ENCODE data around the gene DNAJC30. TPM values are rescaled to one million over a fixed set of nuclear protein-coding genes. Genes with fewer than 3 reads are reported as not detected.
"Not testable (repeated sequence)": the region's sequence is repeated elsewhere in the genome, so short reads cannot be mapped to it uniquely, and the experiment has no call there.

DNAJC30 gene
- 2.3 and 2.5 TPM in 2 replicates for total RNA-seq (2014; rRNA removed; shearing (Covaris generic))

DNA sequence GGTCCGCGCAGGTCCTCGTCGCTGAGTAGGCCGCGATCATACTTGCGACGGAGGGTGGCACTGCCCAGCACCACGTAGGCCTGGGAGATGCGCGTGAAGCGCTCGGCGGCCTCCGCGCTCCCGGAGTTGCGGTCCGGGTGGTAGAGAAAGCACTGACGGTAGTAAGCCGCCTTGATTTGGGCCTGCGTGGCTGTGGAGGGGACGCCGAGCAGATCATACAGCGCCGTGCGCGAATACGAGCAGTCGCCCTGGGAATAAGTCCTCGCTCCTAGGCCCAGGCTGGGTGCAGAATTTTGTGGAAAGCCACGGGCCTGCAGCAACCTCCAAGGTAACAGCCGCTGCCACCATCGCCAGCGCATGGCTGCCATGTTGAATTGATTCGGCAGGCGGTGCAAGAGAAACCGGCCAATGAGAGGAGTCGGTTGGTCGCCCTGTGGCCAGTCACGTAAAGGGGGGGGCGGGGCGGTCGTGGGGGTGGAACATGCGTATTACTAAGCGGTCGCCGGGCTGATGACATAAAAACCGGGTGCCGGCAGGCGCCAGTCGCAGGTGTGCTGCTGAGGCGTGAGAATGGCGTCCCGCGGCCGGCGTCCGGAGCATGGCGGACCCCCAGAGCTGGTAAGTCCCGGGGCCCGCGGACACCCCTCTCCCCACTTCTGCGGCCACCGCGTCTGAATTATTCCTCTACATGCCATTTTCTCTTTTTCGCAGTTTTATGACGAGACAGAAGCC, at the start of gene DNAJC30, which contains the start of gene BUD23:
Gene DNAJC30 (minus strand): TSS at position 398 of the 732 bp plus-strand sequence. CDS start 30 bp downstream, at position 368.
Gene BUD23 (plus strand): TSS at position 542 of the 732 bp plus-strand sequence. CDS start 29 bp downstream, at position 571.
- DNase-seq (ENCODE audit: low read depth): peak; percentile 93

DNA sequence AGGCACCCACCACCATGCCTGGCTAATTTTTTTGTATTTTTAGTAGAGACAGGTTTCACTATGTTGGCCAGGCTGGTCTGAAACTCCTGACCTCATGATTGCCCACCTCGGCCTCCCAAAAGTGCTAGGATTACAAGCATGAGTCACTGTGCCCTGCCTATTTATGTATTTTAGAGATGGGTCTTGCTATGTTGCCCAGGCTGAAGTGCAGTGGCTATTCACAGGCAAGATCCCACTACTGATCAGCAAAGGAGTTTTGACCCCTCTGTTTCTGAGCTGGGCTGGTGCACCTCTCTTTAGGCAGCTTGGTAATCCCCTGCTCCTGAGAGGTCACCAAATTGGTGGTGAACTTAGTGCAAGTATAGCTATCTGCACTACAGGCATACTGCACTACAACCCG, 49.1 kb upstream of the DNAJC30 start:
- no peak for DNase-seq (ENCODE audit: low read depth)

DNA sequence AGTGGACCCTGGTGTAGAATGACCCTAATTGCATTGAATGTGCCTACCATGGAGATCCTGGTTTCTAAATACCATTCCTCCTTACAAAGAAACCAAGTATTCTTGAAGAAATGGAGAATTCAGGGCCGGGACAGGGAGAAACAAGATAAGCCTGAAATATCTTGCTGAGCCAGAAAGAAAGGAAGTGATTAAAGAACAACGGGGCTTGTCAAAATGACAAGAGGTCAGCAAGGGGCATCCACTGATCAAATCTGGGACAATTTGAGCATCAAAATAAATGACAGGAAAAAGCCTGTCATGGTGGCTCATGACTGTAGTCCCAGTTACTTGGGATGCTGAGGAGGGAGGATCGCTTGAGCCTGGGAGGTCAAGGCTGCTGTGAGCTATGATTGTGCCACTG, 47.2 kb upstream of the DNAJC30 start:
- DNase-seq (ENCODE audit: low read depth): no peak

DNA sequence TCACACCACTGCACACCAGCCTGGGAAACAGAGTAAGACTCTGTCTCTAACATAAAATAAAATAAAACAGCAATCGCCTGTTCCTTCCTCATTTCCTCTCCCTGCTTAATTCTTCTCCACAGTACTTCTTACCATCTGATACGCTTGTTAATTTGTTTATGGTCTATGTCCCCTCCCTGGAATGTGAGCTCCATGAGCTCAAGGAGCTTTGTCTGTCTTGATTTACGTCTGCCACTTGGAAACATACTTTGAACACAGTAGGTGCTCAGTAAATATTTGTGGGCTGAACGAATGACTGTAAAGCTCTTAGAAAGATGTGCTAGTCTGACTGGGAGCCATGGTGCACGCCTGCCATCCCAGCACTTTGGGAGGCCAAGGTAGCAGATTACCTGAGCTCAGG, 45.3 kb upstream of the DNAJC30 start:
- DNase-seq (ENCODE audit: low read depth): no peak

DNA sequence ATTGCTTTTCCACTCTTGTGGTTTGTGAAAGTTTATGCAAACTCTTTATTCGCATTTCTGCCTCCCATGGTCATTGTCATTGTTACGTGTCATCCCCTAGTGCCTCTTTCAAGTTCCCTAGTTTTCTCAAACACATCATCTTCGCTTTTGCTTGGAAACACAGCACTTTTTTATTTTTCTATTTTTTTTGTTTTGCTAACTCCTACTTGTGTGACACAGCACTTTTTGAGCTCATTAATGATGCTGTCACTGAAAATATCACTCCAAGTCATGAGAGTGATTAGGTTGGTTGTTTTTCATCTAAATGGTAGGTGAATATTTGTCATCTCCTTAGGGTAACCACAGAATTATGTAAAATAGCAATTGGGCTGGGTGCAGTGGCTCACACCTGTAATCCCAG, 44.7 kb upstream of the DNAJC30 start:
- DNase-seq (ENCODE audit: low read depth): no peak

DNA sequence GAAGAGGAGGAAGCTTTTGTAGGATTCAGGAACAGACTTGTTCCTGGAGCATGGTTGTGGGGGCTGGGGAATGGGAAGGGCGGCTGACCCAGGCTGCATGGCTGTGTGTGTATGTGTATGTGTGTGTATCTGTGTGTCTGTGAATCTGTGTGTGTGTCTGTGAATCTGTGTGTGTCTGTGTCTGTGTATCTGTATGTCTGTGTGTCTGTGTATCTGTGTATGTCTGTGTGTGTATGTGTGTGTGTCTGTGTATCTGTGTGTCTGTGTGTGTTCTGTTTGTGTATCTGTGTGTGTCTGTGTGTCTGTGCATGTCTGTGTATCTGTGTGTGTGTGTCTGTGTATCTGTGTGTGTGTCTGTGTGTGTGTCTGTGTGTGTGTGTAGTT, 42.8 kb upstream of the DNAJC30 start:
- no peak for DNase-seq (ENCODE audit: low read depth)

DNA sequence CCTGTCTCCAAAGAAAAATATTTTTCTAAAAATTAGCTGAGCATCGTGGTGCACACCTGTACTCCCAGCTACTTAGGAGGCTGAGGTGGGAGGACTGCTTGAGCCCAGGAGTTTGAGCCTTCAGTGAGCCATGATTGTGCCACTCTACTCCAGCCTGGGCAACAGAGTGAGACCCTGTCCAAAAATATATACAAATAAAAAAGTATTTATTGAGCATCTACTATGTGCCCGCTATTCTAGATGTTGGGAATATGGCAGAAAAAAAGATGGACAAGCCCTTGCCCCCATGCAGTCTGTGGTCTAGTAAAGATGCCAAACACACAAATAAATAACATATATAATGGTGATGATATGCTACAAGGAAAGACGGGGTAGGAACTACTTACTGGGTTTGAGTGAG, 40.6 kb upstream of the DNAJC30 start:
- DNase-seq (ENCODE audit: low read depth): no peak

DNA sequence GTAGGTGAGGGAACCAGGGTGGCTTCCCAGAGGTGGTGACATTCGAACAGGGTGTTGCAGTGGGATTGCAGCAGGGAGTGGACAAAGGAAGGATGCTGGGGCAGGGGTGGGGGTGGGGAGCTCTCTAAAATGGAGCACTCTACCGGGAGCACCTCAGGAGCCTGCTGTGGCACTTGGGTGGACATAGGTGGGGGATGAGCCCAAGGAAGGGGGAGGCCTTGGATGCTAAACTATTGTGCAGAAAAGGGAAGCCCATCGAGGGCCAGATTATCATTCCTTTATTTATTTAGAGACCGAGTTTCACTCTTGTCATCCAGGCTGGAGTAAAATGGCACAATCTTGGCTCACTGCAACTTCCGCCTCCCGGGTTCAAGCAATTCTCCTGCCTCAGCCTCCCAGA, 39.5 kb upstream of the DNAJC30 start:
- no peak for DNase-seq (ENCODE audit: low read depth)

DNA sequence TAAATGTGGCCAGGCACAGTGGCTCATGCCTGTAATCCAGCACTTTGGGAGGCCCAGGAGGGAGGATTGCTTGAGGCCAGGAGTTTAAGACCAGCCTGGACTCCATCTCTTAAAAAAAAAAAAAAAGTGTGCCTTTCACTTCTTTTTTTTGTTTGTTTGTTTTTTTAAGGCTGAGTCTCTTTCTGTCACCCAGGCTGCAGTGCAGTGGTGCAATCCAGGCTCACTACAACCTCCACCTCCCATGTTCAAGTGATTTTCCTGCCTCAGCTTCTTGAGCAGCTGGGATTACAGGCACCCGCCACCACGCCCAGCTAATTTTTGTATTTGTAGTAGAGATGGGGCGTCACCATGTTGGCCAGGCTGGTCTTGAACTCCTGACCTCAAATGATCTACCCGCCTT, 38.9 kb upstream of the DNAJC30 start:
- not testable (repeated sequence) for DNase-seq (ENCODE audit: low read depth)

GRCh38 chr7:73721377-73721817, 38.1 kb upstream of the DNAJC30 start:
- peak; percentile 82 for DNase-seq (ENCODE audit: low read depth)

DNA sequence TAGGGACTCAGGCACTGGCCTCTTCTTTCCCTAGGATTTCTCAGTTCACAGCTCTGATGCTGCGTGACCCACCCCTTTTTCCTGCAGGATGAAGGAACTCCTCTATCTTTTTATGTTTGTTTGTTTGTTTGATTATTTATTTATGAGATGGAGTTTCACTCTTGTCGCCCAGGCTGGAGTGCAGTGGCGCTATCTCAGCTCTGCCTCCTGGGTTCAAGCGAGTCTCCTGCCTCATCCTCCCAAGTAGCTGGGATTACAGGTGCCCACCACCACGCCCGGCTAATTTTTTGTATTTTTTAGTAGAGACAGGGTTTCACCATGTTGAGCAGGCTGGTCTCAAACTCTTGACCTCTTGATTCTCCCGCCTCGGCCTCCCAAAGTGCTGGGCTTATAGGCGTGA, 37.2 kb upstream of the DNAJC30 start:
- not testable (repeated sequence) for DNase-seq (ENCODE audit: low read depth)

GRCh38 chr7:73719806-73720169, 36.5 kb upstream of the DNAJC30 start:
- no peak for DNase-seq (ENCODE audit: low read depth)

- peak; percentile 77 for DNase-seq (ENCODE audit: low read depth)
Measured at GRCh38 chr7:73718905-73719805, 35.9 kb upstream of the DNAJC30 start, which contains the start of gene STX1A. Gene STX1A (minus strand): TSS chr7:73719669. CDS start chr7:73719631, 38 bp downstream.

- DNase-seq (ENCODE audit: low read depth): no peak
Measured at GRCh38 chr7:73718438-73718881, 35.2 kb upstream of the DNAJC30 start.

DNA sequence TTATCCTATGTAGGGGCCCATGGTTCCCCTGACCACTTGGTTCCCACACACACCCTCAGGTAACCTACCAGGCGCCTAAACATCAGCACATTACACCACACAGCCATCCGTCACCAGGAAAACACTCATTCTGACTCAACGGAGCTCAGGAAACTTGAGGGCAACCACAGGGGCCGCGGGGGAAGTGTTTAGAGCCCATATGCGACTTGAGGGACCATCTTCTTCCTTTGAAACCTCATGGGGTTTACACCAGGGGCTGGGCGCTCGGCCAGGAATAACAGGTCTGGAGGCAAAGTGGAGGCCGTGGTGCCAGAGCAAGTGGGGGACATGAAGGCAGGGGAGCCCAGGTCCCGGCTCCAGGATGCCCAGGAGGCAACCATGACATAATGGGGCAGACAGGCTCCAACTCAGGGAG, 34.7 kb upstream of the DNAJC30 start:
- DNase-seq (ENCODE audit: low read depth): peak; percentile 100

DNA sequence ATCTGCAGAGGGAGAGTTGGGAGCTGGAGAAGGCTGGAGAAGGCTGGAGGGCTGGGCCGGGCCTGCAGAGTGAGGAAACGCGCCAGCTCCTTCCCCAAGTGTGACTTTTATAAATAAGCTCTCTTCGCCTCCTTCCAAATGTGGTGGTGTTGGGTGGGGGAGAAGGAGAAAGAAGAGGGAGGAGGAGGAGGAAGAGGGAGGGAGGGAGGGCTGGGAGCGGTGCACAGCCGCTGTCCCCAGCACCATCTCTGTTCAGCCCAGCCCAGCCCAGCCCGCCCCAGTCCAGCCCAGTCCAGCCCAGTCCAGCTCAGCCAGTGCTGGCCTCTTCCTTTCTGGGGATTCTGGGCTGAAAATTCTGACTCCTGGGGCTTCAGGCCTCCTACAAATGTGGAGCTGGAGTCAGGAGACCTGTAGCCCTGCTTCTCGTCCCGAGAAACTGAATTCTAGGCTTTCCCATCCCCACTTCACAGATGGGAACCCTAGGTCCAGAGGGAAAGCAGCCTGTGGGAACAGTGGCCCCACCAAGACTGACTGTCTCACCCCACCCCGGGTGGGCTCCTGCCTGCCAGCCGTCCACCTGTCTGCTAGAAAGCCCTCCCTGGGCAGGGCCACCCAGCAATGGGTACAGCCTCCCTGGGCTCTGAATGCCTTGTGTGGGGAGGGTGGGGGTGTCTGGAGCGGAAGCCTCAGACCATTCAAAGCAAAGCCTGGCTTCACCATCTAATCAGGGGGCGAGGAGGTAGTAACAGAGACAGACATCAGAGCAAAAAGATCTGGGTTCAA, 34.0 kb upstream of the DNAJC30 start:
- peak; percentile 56 for DNase-seq (ENCODE audit: low read depth)

DNA sequence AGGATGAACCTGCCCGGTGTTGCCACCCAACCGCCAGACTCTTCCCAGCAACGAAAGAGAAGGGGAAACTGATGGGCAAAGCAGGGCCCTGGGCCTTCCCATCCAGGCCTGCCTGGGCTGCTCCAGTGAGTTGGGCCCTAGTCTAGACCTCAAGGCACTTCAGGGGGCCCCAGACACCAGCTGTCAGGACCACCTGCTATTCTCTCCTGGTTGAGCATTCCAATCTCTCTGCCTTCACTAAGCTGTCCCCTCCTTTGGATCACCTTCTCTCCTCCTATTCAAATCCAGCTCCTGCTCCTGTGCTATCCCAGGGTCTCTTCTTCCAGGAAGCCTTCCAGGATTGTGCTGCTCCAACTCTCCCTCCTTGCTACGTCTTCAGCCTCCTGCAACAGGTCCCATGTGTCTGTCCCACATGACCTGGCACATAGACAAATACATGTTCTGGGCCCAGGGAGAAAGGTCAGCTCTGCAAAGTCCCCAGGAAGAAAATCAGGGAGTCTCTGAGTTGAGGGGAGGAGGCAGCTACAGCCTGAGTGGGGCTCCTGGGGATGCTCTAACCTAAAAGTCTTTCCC, 33.2 kb upstream of the DNAJC30 start:
- no peak for DNase-seq (ENCODE audit: low read depth)

DNA sequence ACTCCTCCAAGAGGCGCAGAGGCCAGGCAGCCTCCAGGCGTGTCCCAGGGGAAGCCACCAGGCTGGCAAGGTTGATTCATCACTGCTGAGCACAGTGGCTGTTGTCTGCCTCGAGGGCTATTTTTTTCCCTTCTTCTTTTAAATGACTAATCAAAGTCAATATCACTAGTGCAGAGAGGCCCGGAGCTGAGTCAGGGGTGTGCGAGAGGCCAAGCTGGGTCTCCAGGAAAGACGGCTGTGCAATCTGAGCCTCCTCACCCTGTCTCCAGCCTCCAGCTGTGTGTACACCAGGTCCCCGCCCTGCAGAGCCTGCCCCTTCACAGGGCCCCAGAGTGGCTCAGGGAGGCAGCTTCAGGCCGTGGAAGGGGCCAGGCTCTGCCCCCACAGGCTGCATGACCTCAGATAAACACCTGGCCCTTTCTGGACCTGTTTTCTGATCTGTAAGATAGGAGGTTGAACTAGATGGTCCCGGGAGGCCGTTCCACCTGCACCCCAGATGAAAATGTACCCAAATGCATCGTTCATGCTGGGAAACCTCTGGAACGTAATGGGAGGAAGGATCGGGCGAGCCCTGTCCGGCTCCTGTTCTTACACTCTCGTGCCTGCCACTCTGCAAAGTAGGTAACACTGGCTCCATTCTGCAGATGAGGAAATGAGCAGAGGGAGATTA, 32.5 kb upstream of the DNAJC30 start:
- DNase-seq (ENCODE audit: low read depth): peak; percentile 100

DNA sequence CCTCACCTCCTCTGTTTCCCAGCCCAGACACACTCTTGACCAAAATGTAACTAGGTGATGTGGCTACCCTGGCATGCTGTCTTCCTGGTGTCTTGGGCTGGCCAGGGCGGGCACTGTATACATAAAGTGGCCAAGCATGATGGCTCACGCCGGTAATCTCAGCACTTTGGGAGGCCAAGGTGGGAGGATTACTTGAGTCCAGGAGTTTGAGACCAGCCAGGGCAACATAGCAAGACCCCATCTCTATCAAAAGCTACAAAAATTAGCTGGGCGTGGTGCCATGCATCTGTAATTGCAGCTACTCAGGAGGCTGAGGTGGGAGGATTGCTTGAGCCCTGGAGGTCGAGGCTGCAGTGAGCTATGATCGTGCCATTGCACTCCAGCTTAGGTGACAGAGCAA, 30.1 kb upstream of the DNAJC30 start:
- DNase-seq (ENCODE audit: low read depth): not testable (repeated sequence)

GRCh38 chr7:73712773-73713172, 29.5 kb upstream of the DNAJC30 start:
- DNase-seq (ENCODE audit: low read depth): no peak

Data from RPMI7951 (cell line).